Caco-2 (cell line): ENCODE results near the gene EHMT1. TPM values are rescaled to one million over a fixed set of nuclear protein-coding genes. Genes with fewer than 3 reads are reported as not detected.

ENCODE experiments used
- Bru-seq: library from RNA; stranded (reverse); fragments of 400-500 nt; gene quantifications from one replicate; lab custom pipeline; 2021; lab: Mats Ljungman, UMichigan
- BruChase-seq, 2 experiments: library from RNA; stranded (reverse); fragments of 400-500 nt; gene quantifications; one replicate each; lab custom pipeline; 2021; lab: Mats Ljungman, UMichigan
- BruUV-seq: library from RNA; stranded (reverse); fragments of 400-500 nt; replicated peaks from 2 replicates; lab custom pipeline; 2021; lab: Mats Ljungman, UMichigan
- CTCF ChIA-PET: fragments of 300-600 bp; sonication (Branson Sonifier 250); formaldehyde crosslinking; loops from one replicate; lab custom pipeline; 2022; ENCODE audit warnings: antibody characterized with exemption; lab: Charles Lee
- POLR2A ChIA-PET: fragments of 300-600 bp; sonication (Branson Sonifier 250); formaldehyde crosslinking; loops from one replicate; lab custom pipeline; 2022; ENCODE audit warnings: antibody characterized with exemption; lab: Charles Lee
- DNase-seq, 2 experiments: peaks; one replicate each; pipeline versions ENCODE4 v3.0.0 to v3.0.0-alpha.2; 2020 to 2022
- H3K27me3 ChIP-seq: replicated peaks from 2 replicates; pipeline ENCODE4 v1.6.0; 2011; ENCODE audit warnings: low read length; ENCODE audit not compliant: control insufficient read depth, insufficient read depth
- H3K36me3 ChIP-seq: 2 replicates; pipeline ENCODE4 v1.5.1; 2011; ENCODE audit warnings: low read length; ENCODE audit not compliant: control insufficient read depth, insufficient read depth
- H3K4me1 ChIP-seq: fragments of 250-450 bp; sonication (Bioruptor Pico); 2 replicates; pipeline ENCODE4 v1.5.1; 2020; ENCODE audit warnings: mild to moderate bottlenecking
- H3K4me3 ChIP-seq: 2 replicates; pipeline ENCODE4 v1.5.1; 2011; ENCODE audit warnings: low read depth, mild to moderate bottlenecking, control low read depth, low read length
- H3K9me3 ChIP-seq: fragments of 250-450 bp; sonication (Bioruptor Pico); 2 replicates; pipeline ENCODE4 v1.5.1; 2020; ENCODE audit warnings: mild to moderate bottlenecking, moderate library complexity
- H3K27ac Mint-ChIP-seq: one replicate; pipeline ENCODE4 v1.8.0; 2022; ENCODE audit warnings: mixed read lengths; ENCODE audit not compliant: unreplicated experiment
- H3K27me3 Mint-ChIP-seq: one replicate; pipeline ENCODE4 v1.8.0; 2022; ENCODE audit warnings: mixed read lengths; ENCODE audit not compliant: insufficient read depth, unreplicated experiment
- H3K36me3 Mint-ChIP-seq: one replicate; pipeline ENCODE4 v1.8.0; 2022; ENCODE audit warnings: mild to moderate bottlenecking, mixed read lengths; ENCODE audit not compliant: insufficient read depth, unreplicated experiment
- H3K4me1 Mint-ChIP-seq: one replicate; pipeline ENCODE4 v1.8.0; 2022; ENCODE audit warnings: low read depth, mixed read lengths; ENCODE audit not compliant: unreplicated experiment
- H3K4me3 Mint-ChIP-seq: one replicate; pipeline ENCODE4 v1.8.0; 2022; ENCODE audit warnings: mild to moderate bottlenecking, moderate library complexity, mixed read lengths; ENCODE audit not compliant: unreplicated experiment
- H3K9me3 Mint-ChIP-seq: one replicate; pipeline ENCODE4 v1.8.0; 2022; ENCODE audit warnings: mixed read lengths; ENCODE audit not compliant: unreplicated experiment
- intact Hi-C: fragments of 100-400 bp; cut with micrococcal nuclease; formaldehyde crosslinking; loops from one replicate; pipeline ENCODE4 v1.10.0; 2022; ENCODE audit not compliant: unreplicated experiment
- long read RNA-seq: library from polyadenylated mRNA; stranded (forward); transcript quantifications from one replicate; pipeline ENCODE4 v2.0.0, GENCODE V29; 2022
- total RNA-seq: library from RNA; stranded (reverse); gene quantifications from 2 replicates; pipeline ENCODE4 v1.2.3, GENCODE V29; 2022
- TF ChIP-seq, protein P1 (sequence below), 2 experiments: fragments of 200-600 bp in 1 of 2; IDR thresholded peaks; 1 replicate in 1 of 2; 2 replicates in 1 of 2; pipeline versions ENCODE4 v1.5.1 to v1.8.0; 2011 to 2022; ENCODE audit warnings: antibody characterized with exemption in 1 of 2, control low read depth in 1 of 2, inconsistent platforms in 1 of 2, low read depth in 1 of 2, low read length in 1 of 2, mild to moderate bottlenecking in 1 of 2, moderate library complexity in 1 of 2; ENCODE audit not compliant: insufficient read depth in 1 of 2, severe bottlenecking in 1 of 2, unreplicated experiment in 1 of 2

EHMT1 gene
- total RNA-seq (92.3 and 92.9 TPM in 2 replicates), Bru-seq, nascent RNA (percentile 72 among the genes with signal in this experiment), BruChase-seq, experiment 1, labeled RNA remaining after a 2-hour chase (percentile 75 among the genes with signal in this experiment), BruChase-seq, experiment 2, labeled RNA remaining after a 6-hour chase (percentile 78 among the genes with signal in this experiment)
- long read RNA-seq, full-length matches to known transcripts, result 15 of 67 reads
- long read RNA-seq, partial matches to known transcripts, result 24 of 67 reads
- long read RNA-seq, other reads (novel, unspliced or antisense), result 28 of 67 reads

GRCh38 chr9:137618105-137619067 lies at the start of gene EHMT1:
TSS of gene EHMT1 (plus strand) at chr9:137619005. CDS start at chr9:137619029, 24 bp downstream.
- BruUV-seq, result TSS peak; percentile 72

GRCh38 chr9:137569609-137570203 lies 49.1 kb upstream of the EHMT1 start:
- intact Hi-C loops, result no loop called here
- Mint-ChIP-seq H3K27ac (no peak overlapping the region), H3K4me1 (no peaks in the 10 kb centered on the region), H3K36me3 (peaks cover 44% of the 10 kb centered on the region), H3K9me3 (no peaks in the 10 kb centered on the region), H3K4me3 (no peak overlapping the region), H3K27me3 (no peaks in the 10 kb centered on the region)
- no peaks in the 10 kb centered on the region for H3K4me1 ChIP-seq
- H3K36me3 ChIP-seq, result no peaks in the 10 kb centered on the region; the same call in 1 of the 2 replicates
- ChIA-PET CTCF (no interaction called here), POLR2A (no interaction called here)
- no peak overlapping the region for H3K4me3 ChIP-seq
- BruUV-seq, result no TSS peak
- TF ChIP-seq, protein P1, sequence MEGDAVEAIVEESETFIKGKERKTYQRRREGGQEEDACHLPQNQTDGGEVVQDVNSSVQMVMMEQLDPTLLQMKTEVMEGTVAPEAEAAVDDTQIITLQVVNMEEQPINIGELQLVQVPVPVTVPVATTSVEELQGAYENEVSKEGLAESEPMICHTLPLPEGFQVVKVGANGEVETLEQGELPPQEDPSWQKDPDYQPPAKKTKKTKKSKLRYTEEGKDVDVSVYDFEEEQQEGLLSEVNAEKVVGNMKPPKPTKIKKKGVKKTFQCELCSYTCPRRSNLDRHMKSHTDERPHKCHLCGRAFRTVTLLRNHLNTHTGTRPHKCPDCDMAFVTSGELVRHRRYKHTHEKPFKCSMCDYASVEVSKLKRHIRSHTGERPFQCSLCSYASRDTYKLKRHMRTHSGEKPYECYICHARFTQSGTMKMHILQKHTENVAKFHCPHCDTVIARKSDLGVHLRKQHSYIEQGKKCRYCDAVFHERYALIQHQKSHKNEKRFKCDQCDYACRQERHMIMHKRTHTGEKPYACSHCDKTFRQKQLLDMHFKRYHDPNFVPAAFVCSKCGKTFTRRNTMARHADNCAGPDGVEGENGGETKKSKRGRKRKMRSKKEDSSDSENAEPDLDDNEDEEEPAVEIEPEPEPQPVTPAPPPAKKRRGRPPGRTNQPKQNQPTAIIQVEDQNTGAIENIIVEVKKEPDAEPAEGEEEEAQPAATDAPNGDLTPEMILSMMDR (IDR thresholded peaks at IDR 0.05; ENCODE audit: insufficient read depth in 1 of 2, low read depth in 1 of 2, low read length in 1 of 2, severe bottlenecking in 1 of 2, unreplicated experiment in 1 of 2), result no peak
- H3K9me3 ChIP-seq, result no peaks in the 10 kb centered on the region
- H3K27me3 ChIP-seq, result no peaks in the 10 kb centered on the region
- DNase-seq, result no peak

More at GRCh38 chr9:137618105-137619067, at the start of gene EHMT1:
- TF ChIP-seq, protein P1 (IDR thresholded peaks at IDR 0.05; ENCODE audit: insufficient read depth in 1 of 2, low read depth in 1 of 2, low read length in 1 of 2, severe bottlenecking in 1 of 2, unreplicated experiment in 1 of 2), result no peak
- peak within 1 kb of the TSS; percentile 88 for H3K4me3 Mint-ChIP-seq
- peak; percentile 82 to 94 for DNase-seq
- H3K4me1 Mint-ChIP-seq, result peaks cover 18% of the 10 kb centered on the region
- H3K4me1 ChIP-seq, result peaks cover 6% of the 10 kb centered on the region; the same call in 1 of the 2 replicates
- H3K27ac Mint-ChIP-seq, result peak within 1 kb of the TSS; percentile 92
- peaks cover 65% of the 10 kb centered on the region for H3K36me3 Mint-ChIP-seq
- peaks cover 3% of the 10 kb centered on the region for H3K36me3 ChIP-seq
- H3K4me3 ChIP-seq, result peak within 1 kb of the TSS; percentile 72
- no peaks in the 10 kb centered on the region for H3K9me3 ChIP-seq
- ChIA-PET CTCF (interaction anchor here (0.6 to 0.9 kb wide), 2 partner anchors 38 to 40 kb away, joined by 3 read pairs; no protein-coding TSS in a partner anchor), POLR2A (interaction anchor here (0.9 to 1.2 kb wide), 2 partner anchors 13 to 28 kb away, joined by 3 to 7 read pairs; partner anchors contain the start of gene ARRDC1)
- H3K27me3 ChIP-seq, result no peaks in the 10 kb centered on the region
- H3K27me3 Mint-ChIP-seq, result no peaks in the 10 kb centered on the region
- H3K9me3 Mint-ChIP-seq, result no peaks in the 10 kb centered on the region
- intact Hi-C loops, result no loop called here

- Mint-ChIP-seq H3K9me3 (no peaks in the 10 kb centered on the region), H3K4me3 (no peak overlapping the region), H3K36me3 (peaks cover 49% of the 10 kb centered on the region), H3K27me3 (no peaks in the 10 kb centered on the region), H3K27ac (no peak overlapping the region), H3K4me1 (no peaks in the 10 kb centered on the region)
- no peaks in the 10 kb centered on the region for H3K9me3 ChIP-seq
- no peaks in the 10 kb centered on the region; the same call in 1 of the 2 replicates for H3K36me3 ChIP-seq
- TF ChIP-seq, protein P1 (IDR thresholded peaks at IDR 0.05; ENCODE audit: insufficient read depth in 1 of 2, low read depth in 1 of 2, low read length in 1 of 2, severe bottlenecking in 1 of 2, unreplicated experiment in 1 of 2), result no peak
- no peaks in the 10 kb centered on the region for H3K4me1 ChIP-seq
- CTCF ChIA-PET, result no interaction called here
- POLR2A ChIA-PET, result no interaction called here
- intact Hi-C loops, result no loop called here
- no peak for DNase-seq
- no peak overlapping the region for H3K4me3 ChIP-seq
- no peaks in the 10 kb centered on the region for H3K27me3 ChIP-seq
- BruUV-seq, result no TSS peak
Observed at GRCh38 chr9:137570566-137570965, 48.2 kb upstream of the EHMT1 start.
